Fibroblast of skin of left biceps (primary cell): ENCODE data around the gene ERC2.

Experiments used
- DNase-seq, 2 experiments: peaks; one replicate each; pipeline ENCODE4 v3.0.0-alpha.2; 2013; ENCODE audit warnings: low read depth in 2 of 2

The ERC2 gene

DNA sequence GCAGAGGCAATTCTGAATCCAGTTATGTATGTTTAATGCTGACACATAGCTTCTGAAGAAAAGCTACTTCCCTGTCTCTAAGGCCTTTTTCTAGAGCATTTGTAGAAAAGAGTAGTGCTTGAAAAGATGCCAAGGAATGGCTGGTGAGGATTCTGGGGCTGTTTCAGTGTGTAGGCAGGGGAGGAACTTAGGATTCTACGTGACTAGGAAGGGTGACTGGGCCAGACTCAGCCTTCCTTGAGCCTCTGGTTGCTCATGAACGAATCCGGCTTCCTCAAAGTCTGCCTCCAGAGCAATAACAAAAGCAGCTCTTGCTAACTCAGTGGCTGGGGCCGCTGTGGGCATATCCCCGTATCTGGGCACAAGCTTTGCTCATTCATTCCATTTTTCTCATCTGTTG is 876.4 kb downstream of the ERC2 start:
- no peak for DNase-seq

DNA sequence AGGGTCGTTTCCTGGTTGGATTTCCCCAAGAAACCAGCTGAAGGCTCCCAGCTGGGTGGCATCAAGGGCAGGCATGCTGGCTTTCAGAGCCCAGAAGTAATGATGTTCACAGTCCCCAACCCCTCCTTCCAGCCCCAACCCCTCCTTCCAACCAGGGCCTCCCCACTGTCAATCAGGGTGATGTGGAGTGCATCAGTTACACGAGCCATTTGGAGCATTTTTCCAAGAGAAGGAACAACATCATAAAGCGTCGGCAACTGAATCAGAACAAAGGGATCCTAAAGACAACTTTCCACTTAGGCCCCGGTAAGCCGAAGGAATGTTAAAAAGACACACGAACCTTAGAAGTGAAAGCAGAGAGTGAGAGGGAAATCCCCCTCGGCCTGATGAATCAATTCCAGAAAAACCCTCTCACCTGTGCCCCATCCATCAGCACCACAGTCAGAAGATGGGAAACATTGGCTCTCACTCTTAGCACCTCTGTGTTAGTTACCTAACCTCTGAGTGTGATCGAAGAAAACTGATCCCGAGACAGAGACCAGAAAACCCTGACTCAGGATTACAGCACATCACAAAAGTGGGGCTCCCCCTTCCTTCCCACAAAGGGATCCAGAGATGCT is 880.0 kb downstream of the ERC2 start:
- DNase-seq, result no peak

DNA sequence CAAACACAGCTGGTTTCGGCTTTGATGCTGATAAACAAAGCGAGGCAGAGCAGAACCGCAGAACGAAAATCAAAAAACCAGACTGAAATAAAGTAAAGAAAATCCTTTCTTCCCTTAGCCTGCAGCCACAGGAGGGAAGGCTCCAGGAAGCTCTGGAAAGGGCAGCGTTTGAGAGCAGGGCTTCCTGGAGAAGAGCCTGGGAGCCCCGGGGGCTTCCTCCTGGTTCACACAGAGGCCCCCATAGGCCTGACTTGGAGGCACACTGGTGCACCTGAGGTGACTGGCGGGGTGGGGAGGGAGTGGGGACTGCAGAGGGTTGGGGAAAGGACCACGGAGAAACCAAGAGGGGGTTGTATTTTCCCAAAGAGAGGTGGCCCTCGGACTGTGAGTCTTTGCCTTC is 882.4 kb downstream of the ERC2 start:
- no peak for DNase-seq

DNA sequence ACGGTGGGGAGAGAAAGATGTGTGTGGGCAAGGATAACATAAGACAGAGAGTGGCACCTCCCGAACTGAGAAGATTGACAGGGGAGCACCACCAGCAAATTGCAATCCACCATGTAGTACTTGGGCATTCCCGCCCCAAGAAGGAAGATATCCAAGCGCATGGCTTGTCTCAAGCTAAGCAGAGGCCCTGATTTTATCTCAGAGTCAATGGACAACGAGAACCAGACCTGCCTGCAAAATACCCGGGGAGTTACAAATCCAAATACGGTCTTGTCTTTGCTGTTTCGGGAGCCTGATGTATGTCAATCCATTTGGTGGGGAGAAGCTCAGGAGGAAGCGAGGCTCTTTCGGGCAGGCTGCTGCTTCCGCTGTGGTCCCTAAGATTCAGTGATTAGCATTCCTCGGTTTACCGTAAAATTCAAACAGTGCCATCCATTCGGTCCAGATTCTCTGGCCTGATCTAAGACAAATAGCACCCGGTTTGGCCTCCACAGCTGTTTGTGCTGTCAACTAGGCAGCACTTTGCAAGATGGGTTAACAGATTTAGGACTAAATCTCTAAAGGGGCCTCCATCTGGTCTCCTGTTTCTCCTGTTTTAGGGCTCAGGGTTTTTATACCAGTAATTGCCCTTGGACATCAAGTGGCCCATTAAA is 883.4 kb downstream of the ERC2 start:
- DNase-seq, result no peak

DNA sequence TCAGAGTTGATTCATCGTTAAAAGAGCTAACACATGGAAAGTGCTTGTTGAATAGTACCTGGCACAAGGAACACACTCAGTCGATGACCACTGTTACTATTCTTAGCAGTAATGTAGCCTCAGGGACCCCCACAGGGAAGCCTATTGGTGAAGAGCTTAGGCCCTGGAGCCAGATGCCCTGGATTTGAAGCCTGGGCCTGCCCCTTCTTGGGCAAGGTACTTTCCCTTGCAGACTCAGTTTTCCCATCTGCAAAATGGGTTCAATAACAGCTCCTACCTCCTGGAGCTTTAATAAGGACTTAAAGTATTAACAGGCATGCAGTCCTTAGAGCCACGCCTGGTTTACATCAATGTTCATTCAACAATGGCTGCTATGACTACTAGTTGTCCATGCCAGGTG is 884.2 kb downstream of the ERC2 start:
- no peak for DNase-seq

DNA sequence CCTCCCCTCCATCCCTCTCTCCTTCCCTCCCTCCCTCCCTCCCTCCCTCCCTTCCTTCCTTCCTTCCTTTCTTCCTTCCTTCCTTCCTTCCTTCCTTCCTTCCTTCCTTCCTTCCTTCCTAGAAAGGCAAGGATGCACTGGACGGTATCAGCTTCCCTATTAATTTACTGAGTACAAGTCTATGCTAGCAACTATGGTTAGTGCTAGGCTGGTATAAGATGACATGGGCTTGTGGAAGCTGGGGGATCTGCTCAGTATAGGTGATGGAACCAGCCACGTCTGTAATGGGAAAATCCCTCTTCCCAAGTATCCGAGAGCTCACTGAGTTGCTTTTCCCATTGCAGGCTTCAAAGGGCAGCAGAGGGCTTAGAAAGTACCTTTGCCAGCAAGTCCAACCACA is 884.8 kb downstream of the ERC2 start:
- no peak for DNase-seq

DNA sequence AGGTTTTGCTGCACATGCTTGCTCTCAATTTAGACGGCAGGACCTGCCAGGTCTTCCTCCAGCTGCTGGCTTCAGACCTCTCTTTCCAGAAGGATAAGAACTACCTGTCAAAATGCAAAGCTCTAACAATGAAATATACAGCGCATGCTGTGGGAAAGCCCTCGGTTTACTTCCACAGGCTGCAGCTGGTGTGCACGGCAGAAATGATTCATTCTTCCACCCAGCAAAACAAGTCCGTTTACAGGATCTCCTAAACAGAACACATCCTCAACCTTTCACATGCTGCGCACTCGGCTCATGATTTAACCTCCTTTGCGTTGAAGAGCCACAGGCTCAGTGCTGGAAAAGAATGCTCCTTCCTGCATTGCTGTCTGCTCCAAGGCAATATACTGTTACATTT is 888.8 kb downstream of the ERC2 start:
- no peak for DNase-seq

DNA sequence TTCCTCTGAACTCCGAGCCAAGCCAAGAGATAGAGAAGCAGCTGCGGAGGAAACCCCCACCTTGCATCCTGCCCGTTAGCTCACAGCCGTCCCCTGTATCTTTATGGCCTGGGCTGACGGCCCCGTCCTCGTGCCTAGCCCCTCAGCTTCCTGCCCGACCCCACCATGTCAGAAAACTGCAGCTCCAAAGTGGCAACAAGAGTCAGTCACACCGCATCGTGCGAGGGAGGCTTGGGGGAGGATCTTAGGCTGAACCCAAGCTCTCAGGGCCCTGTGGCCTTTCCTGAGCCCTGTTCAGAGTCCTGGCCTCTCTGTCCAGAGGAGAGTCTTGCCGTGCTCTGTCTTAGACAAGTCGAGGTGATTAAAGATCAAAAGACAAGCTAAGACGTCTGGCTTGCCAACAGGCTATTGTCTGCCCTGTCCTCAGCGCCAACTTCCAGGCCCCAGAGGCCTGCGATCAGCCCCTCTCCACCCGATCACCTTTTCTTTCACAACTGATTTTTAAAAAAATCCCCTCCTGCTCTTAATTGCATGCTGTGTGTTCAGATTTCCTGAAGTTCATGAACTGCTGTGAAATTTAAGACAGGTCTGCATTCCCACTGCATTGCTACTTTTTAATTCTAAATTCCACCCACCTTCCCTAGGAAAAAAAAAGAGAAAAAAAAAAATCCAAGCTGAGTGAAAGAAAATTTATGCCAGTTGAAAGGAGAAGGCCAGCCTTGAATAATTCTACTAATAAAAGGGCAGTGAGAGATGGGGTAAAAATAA is 891.5 kb downstream of the ERC2 start:
- DNase-seq, result no peak

DNA sequence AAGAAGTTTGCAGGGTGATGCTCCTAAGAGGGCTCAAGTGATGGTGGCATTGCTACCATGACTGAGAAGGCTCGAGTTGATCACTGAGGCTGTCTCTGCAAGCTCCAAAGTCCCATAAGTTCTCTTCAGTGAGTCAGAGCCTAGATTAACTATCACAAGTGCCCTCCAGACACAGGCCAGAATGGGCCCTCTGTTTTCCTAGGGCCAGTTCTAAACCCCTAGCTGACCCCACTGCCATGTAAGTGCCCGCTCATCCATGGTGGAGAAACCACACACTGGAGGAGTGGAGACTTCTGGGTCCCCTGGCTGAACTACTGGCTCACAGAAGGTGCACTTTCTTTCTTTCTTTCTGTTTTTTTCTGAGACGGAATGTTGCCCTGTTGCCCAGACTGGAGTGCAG is 893.6 kb downstream of the ERC2 start:
- no peak for DNase-seq

DNA sequence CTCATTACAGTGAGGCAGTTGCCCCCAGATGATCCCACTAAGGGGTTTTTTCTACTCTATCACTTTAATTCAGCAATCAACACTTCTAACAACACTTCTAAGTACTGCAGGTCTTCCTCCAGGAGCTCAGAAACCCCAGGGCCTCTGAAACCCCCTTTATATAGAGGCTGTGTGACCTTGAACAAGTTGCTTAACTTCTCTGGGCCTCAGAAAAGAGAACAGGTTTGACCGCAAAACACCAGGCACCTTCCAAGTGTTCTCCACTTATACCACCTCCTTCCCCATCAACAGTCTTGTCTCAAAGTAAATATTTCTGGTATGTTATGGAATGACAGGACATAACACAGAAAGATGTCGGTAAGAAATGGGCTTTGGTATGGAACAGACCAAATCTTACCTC is 895.5 kb downstream of the ERC2 start:
- DNase-seq, result no peak

DNA sequence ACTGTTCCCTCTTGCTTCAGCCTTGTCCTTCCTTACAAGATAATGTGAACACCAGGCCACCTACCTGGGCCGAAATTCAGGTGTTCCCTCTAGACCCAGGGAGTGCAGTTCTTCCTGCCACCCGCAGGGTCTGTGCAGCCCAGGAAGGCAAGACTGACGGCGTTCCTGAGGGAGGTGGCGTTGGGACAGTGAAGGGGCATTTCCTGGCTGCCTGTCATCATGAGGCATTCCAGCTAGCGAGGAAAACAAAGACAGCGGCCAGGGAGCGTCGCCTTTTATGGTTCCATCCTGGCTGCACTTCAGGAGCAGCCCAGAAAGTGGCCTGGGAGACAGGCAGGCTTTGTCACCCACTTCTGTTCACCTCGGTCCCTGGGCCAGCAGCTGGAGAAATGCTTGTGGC is 896.4 kb downstream of the ERC2 start:
- DNase-seq, result no peak

DNA sequence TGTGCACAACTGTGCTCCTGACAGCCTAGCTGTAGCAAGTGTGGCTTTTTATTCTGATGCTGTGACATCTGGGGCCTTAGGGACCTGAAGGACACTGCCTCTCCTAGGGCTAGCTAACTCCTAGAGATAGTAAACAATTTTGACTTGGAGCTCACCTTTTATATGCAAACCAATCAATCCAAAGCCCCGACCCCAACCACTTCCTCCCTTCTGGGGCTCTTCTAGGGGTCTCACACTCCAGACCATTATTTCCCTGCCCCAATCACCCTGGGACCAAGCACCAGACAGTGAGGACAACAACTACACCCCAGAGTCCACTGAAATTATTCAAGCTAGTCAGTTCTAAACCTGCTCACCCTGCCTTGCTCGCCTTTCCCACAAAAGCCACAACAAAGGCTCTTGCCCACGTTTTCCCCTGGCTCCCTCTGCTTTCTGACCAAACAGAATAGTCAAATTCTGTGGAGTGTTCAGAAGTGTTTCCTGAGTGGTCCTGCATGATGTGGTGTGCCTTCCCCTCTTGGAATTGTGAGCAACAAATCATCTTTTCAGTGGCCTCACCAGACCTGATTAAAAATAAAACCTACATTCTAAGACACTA is 897.0 kb downstream of the ERC2 start:
- DNase-seq, result no peak

DNA sequence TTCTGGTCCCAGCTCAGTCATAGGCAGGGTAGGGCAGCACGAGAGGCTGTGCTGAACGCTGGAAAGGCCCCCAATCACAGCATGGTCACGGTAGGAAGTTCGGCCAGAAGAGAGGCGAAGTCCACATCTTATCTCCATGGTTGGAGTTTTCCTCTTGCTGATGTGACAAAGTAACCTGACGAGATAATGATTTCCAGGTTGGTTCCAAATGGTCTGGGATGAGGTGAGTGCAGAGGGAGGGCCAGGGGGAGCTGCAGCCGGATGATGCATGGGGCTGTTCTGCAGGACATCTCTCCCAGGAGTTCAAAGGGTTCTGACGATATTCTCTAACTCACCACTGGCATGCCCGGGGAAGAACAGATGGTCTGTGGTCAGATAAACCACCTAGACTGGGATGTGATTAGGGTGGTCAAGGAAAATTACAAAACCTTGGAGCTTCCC is 898.0 kb downstream of the ERC2 start:
- no peak for DNase-seq

DNA sequence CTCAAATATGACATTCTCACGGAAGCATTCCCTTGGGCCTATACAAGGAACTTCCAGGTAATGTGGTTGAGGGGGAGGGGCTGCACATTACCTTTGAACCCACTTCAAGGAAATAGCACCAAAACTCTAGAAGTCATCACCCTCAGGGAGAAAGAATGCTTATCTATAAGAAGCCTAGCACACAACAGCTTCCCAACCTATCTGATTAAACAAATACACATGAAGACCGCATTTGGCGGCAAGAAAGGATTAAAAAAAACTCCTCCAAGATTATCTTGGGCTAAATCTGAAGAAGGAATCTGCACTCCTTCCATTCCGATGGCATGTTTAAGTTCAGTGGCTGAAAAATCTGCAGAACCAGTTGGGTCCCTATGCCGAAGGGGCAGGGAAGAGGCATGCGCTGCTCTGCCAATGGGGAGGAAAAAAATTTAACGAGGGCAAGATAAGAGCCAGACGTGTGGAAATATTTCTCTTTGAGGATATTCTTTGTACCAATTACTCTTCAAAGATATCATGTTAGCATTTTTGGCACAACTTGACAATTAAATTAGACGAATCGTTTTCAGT is 899.2 kb downstream of the ERC2 start:
- DNase-seq, result no peak

DNA sequence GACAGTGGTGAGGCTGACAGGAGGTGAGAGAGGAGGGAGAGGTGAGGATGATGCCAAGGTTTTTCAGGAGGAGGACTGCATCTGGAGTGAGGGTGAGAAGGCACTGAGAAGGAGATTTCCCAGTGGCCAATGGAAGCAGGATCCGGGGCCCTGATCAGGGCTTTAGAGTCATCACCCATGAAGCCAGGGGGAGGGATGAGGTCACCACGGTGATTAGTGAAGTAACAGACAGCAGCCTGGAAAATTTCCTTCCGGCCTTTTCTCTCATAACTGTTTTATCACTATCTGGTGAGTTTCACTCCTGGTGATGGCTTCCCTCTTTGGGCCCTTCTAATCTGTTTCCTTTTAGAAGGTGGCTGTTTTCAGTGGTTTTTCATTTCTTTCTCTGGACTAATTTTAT is 900.7 kb downstream of the ERC2 start:
- DNase-seq, result no peak

DNA sequence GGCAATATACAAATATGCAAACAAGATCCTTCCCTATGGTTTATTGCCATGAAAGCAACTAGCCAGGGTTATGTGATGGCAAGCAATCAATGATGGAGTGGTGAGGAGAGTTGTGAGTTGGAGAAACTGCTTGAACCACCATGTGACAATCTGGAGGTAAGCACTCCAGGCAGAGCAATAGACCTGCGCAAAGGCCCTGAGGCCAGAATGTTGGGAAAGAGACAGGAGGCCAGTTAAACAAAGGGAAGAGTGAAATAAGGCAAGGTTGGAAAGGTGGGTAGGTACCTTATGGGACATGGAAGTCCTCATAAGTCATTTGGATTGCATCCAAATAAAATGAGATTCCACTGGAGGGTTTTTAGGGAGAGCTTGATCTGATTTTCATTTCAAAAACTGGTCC is 901.1 kb downstream of the ERC2 start:
- no peak for DNase-seq

DNA sequence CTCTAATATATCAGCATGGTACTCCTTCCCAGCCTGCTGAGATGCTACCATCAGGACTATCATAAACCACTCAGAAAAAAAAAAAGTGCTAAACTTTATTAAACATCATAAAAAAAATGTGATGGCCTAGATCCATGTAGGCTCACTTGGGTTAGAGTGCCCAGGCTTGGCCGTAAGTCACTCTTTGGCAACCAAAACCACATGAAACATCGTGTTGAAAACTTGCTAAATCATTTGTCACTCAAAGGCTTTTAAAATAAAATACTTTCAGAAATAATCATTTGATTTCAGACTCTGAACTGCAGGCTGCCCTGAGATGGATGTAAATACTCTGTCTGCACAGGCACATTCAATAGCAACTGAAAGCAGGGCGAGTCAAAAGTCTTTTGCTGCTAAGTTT is 902.7 kb downstream of the ERC2 start:
- DNase-seq, result no peak

DNA sequence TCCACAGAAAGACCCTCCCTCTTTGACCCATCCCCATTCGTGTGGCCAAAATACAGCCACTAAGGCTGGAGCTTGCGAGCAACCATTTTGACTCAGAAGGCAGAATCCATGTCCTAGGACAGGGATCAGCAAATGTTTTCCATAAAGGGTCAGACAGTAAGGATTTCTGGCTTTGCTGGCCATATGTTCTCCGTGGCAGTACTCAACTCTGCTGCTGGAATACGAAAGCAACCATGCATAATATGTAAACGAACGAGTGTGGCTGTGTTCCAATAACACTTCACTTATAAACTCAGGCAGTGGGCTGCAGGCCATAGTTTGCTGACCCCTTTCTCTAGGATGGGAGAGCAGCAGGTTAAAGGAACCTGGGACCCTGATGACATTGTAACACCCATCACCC is 903.5 kb downstream of the ERC2 start:
- no peak for DNase-seq

DNA sequence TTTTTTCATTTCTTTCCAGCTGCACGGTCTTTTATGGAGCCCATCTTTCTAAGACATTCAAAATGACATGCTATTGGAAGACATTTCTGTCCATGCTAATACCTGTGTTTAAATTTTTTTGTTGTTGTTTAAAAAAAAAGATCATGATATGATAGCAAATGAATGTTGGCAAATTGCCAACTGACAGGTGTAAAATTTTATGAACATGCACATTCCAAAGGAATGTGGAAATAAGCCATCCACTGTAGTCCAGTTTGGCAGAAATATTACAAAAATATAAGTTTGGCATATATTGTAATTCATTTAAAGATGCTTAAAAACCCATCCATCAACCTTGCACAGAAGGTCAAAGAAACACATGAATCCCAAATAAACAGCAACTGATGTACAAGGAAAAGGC is 905.6 kb downstream of the ERC2 start:
- no peak for DNase-seq

DNA sequence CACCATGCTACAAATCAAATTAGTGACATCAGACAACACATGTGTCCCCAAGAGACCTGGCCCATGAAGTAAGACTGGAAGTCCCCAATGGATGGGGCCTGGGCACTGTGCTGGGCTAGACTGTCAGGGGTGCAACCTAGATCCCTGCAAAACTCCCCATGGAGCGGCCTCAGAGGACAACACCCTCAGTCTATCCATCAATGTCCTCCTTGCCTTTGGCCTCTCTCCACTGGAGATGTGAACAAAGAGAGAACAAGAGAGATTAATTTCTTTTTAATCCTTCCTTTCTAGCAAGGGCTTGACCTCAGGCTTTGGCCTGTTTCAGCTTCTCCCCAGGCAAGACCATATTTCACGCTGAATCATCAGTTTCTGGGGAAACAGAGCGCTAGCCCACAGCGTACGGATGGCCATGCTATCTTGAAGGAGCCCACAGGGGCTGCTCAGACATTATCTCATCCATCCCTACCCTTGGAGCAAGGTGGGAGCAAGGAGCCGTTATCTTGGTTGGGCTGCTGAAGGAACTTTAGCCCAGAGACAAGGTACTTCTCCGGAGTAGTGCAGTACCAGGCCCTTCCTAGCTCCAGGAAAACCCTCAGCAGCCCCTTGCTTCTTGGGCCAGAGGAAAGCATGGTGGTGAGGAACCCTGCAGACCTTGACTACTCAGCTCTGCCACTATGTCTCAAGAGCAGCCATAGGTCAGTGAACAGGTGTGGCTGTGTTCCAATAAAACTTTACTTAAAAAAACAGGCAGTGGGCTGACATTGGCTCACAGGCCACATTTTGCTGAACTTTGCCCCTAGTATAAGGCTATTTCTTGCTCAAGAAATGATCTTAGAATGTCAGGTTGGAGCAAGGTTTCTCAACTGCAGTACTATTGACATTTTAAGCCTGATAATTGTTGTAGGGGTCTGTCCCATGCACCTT is 908.5 kb downstream of the ERC2 start:
- DNase-seq, result no peak

DNA sequence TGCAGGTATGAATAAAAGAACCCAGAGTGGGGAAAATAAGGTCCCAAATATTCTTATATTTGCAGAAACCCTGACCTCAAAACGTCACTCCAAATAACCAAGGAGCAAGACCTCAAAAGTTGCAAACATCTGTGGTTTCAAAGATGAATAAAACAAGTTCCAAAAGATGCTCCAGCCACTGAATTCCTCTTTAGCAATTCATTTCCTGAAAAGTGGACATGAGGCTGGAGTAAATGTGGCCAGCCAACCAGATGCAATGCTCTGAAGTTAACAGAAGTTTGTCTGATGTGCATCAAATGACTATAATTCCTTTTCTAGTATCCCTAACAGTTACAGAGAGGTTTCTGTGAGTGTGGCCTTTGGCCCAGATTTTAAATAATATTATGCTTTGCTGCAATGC is 910.0 kb downstream of the ERC2 start:
- DNase-seq, result no peak
